Sigmoid colon (tissue), 4 donors: ENCODE data around the gene HEXD.

Source experiments
- CTCF ChIP-seq, 4 experiments: fragments of 450-650 bp in 3 of 4; fragments of 200-600 bp in 1 of 4; IDR thresholded peaks; one replicate each; pipeline ENCODE4 v1.5.1; 2016 to 2019; ENCODE audit warnings: antibody characterized with exemption in 4 of 4, mild to moderate bottlenecking in 3 of 4, moderate library complexity in 2 of 4
- POLR2AphosphoS5 ChIP-seq, 4 donors: sonication (generic); formaldehyde crosslinking; IDR thresholded peaks; one replicate each; pipeline ENCODE4 v1.6.1; 2017; ENCODE audit warnings: antibody characterized with exemption in 4 of 4

DNA sequence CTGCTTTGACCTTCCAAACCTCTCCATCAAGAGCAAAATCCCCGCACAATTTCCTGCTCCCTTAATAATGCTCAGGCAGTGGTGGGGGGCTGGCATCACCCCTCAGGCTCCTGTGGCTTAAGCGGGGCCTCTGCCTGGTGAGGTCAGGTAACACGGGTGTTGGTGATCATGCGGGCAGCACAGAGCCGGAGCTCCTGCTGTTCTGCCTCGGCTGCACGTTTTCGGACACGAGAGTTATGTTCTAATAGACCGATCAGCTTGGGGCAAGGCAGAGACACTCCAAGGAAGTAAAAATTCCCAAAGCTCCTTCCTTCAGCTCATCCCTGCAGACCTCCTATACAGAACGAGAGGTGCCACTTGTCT lies 46.4 kb downstream of the HEXD start:
- TF ChIP-seq POLR2AphosphoS5 (IDR thresholded peaks at IDR 0.05), result no peak
- no peak for TF ChIP-seq CTCF (IDR thresholded peaks at IDR 0.05)
